HepG2 (cell line): ENCODE data around the gene CCT5. TPM values are rescaled to one million over a fixed set of nuclear protein-coding genes. Genes with fewer than 3 reads are reported as not detected.

Source experiments
- ARID3A ChIP-seq: IDR thresholded peaks from 2 replicates; pipeline ENCODE4 v1.6.1; 2012; ENCODE audit warnings: low read depth, low read length, improper control_type of control experiment
- ARID5B ChIP-seq: IDR thresholded peaks from 2 replicates; pipeline ENCODE4 v1.4.0; 2020; ENCODE audit warnings: mild to moderate bottlenecking, missing genetic modification reagents
- DPF2 ChIP-seq: sonication (generic); formaldehyde crosslinking; IDR thresholded peaks from 2 replicates; pipeline ENCODE4 v1.4.0; 2020; ENCODE audit warnings: mild to moderate bottlenecking, low read depth, missing genetic modification reagents, borderline replicate concordance
- KLF11 ChIP-seq: IDR thresholded peaks from 2 replicates; pipeline ENCODE4 v1.6.1; 2016; ENCODE audit warnings: missing compliant biosample characterization
- MED8 ChIP-seq: sonication (generic); formaldehyde crosslinking; IDR thresholded peaks from 2 replicates; pipeline ENCODE4 v1.8.1; 2023; ENCODE audit warnings: mild to moderate bottlenecking, missing genetic modification reagents; ENCODE audit not compliant: insufficient replicate concordance
- MLLT10 ChIP-seq: sonication (generic); formaldehyde crosslinking; IDR thresholded peaks from 2 replicates; pipeline ENCODE4 v1.4.0; 2020; ENCODE audit warnings: missing genetic modification reagents
- NFKB2 ChIP-seq: sonication (generic); formaldehyde crosslinking; IDR thresholded peaks from 2 replicates; pipeline ENCODE4 v1.4.0; 2020; ENCODE audit warnings: missing genetic modification reagents, borderline replicate concordance
- RARG ChIP-seq: sonication (generic); formaldehyde crosslinking; IDR thresholded peaks from 2 replicates; pipeline ENCODE4 v1.4.0; 2020; ENCODE audit warnings: low read depth, mild to moderate bottlenecking, missing genetic modification reagents
- SAP130 ChIP-seq: IDR thresholded peaks from 2 replicates; pipeline ENCODE4 v1.6.1; 2016; ENCODE audit warnings: low read depth
- SMARCE1 ChIP-seq: fragments of 450-650 bp; IDR thresholded peaks from 2 replicates; pipeline ENCODE4 v1.6.1; 2017; ENCODE audit warnings: borderline replicate concordance
- SOX5 ChIP-seq: IDR thresholded peaks from 2 replicates; pipeline ENCODE4 v1.6.1; 2016; ENCODE audit warnings: borderline replicate concordance
- SP1 ChIP-seq, 2 experiments: fragments of 450-650 bp in 1 of 2; sonication (generic) in 1 of 2; formaldehyde crosslinking in 1 of 2; IDR thresholded peaks; 2 replicates each; pipeline versions ENCODE4 v1.4.0 to v1.6.1; 2016 to 2020; ENCODE audit warnings: missing genetic modification reagents in 1 of 2
- ZNF264 ChIP-seq: sonication (generic); formaldehyde crosslinking; IDR thresholded peaks from 2 replicates; pipeline ENCODE4 v1.4.0; 2020; ENCODE audit warnings: missing genetic modification reagents
- ZNF292 ChIP-seq: sonication (generic); formaldehyde crosslinking; IDR thresholded peaks from 2 replicates; pipeline ENCODE4 v1.8.1; 2022; ENCODE audit warnings: mild to moderate bottlenecking, low read depth, missing genetic modification reagents, borderline replicate concordance
- ZNF331 ChIP-seq: sonication (generic); formaldehyde crosslinking; IDR thresholded peaks from 2 replicates; pipeline ENCODE4 v1.4.0; 2020; ENCODE audit warnings: missing genetic modification reagents
- polyA plus RNA-seq, 8 experiments: library from polyadenylated mRNA; depleted of rRNA in 3 of 8; stranded (reverse) in 7 of 8; unstranded in 1 of 8; fragments of >200 nt; fragmentation: Illumina TruSeq in 4 of 8; extraction: Trizol in 4 of 8; gene quantifications; 2 replicates each; pipeline versions ENCODE4 v1.2.1 to v1.2.3, GENCODE V29; 2011 to 2016; ENCODE audit warnings: low read depth in 4 of 8, missing spikeins in 1 of 8, mixed read lengths in 1 of 8; ENCODE audit not compliant: insufficient read depth in 1 of 8
- total RNA-seq, 5 experiments: library from RNA; depleted of rRNA; stranded (reverse); fragments of >200 nt; fragmentation: Illumina TruSeq; extraction: Trizol; gene quantifications; 2 replicates each; pipeline ENCODE4 v1.2.3, GENCODE V29; 2016; ENCODE audit warnings: low read depth in 1 of 5
- TF ChIP-seq, protein P1 (sequence below): sonication (generic); formaldehyde crosslinking; IDR thresholded peaks from 2 replicates; pipeline ENCODE4 v1.4.0; 2020; ENCODE audit warnings: missing genetic modification reagents, borderline replicate concordance
- TF ChIP-seq, protein P2 (sequence below): sonication (generic); formaldehyde crosslinking; IDR thresholded peaks from 2 replicates; pipeline ENCODE4 v1.4.0; 2020; ENCODE audit warnings: missing genetic modification reagents

The CCT5 gene
- total and polyA plus RNA-seq, 2 of the 13 experiments (the other 11 are each of a cell fraction or from before 2014, with no cell fraction given) = 319 to 708 TPM

GRCh38 chr5:10307206-10308148, 57.4 kb downstream of the CCT5 start, which contains the start of gene CMBL (continued):
- TF ChIP-seq, protein P1, sequence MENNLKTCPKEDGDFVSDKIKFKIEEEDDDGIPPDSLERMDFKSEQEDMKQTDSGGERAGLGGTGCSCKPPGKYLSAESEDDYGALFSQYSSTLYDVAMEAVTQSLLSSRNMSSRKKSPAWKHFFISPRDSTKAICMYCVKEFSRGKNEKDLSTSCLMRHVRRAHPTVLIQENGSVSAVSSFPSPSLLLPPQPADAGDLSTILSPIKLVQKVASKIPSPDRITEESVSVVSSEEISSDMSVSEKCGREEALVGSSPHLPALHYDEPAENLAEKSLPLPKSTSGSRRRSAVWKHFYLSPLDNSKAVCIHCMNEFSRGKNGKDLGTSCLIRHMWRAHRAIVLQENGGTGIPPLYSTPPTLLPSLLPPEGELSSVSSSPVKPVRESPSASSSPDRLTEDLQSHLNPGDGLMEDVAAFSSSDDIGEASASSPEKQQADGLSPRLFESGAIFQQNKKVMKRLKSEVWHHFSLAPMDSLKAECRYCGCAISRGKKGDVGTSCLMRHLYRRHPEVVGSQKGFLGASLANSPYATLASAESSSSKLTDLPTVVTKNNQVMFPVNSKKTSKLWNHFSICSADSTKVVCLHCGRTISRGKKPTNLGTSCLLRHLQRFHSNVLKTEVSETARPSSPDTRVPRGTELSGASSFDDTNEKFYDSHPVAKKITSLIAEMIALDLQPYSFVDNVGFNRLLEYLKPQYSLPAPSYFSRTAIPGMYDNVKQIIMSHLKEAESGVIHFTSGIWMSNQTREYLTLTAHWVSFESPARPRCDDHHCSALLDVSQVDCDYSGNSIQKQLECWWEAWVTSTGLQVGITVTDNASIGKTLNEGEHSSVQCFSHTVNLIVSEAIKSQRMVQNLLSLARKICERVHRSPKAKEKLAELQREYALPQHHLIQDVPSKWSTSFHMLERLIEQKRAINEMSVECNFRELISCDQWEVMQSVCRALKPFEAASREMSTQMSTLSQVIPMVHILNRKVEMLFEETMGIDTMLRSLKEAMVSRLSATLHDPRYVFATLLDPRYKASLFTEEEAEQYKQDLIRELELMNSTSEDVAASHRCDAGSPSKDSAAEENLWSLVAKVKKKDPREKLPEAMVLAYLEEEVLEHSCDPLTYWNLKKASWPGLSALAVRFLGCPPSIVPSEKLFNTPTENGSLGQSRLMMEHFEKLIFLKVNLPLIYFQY (CRISPR knock-in tag) = no peak
- 0 out of 2 replicates have a peak, but pooled peaks have one; percentile 60 for TF ChIP-seq ZNF331 (CRISPR knock-in tag)
- no peak for TF ChIP-seq ZNF264 (CRISPR knock-in tag)
- no peak for TF ChIP-seq MED8 (CRISPR knock-in tag)
- TF ChIP-seq ZNF292 (CRISPR knock-in tag) = no peak
- no peak for TF ChIP-seq ARID3A
- TF ChIP-seq SOX5 (CRISPR knock-in tag) = no peak
- TF ChIP-seq ARID5B (CRISPR knock-in tag) = peak; percentile 53; the same call in 1 of the 2 replicates
- no peak for TF ChIP-seq RARG (CRISPR knock-in tag)
- TF ChIP-seq DPF2 (CRISPR knock-in tag) = no peak
- peak; percentile 61 for TF ChIP-seq SAP130 (CRISPR knock-in tag)
- TF ChIP-seq SMARCE1 = no peak
- TF ChIP-seq, protein P2, sequence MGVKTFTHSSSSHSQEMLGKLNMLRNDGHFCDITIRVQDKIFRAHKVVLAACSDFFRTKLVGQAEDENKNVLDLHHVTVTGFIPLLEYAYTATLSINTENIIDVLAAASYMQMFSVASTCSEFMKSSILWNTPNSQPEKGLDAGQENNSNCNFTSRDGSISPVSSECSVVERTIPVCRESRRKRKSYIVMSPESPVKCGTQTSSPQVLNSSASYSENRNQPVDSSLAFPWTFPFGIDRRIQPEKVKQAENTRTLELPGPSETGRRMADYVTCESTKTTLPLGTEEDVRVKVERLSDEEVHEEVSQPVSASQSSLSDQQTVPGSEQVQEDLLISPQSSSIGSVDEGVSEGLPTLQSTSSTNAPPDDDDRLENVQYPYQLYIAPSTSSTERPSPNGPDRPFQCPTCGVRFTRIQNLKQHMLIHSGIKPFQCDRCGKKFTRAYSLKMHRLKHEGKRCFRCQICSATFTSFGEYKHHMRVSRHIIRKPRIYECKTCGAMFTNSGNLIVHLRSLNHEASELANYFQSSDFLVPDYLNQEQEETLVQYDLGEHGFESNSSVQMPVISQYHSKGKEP (CRISPR knock-in tag) = no peak
- TF ChIP-seq KLF11 (CRISPR knock-in tag) = no peak
- TF ChIP-seq NFKB2 (CRISPR knock-in tag) = peak; percentile 82; the same call in 1 of the 2 replicates
- no peak for TF ChIP-seq SP1 (IDR thresholded peaks at IDR 0.05)
- 0 out of 2 replicates have a peak, but pooled peaks have one; percentile 17 for TF ChIP-seq SP1 (CRISPR knock-in tag; IDR thresholded peaks at IDR 0.05)
- no peak for TF ChIP-seq MLLT10 (CRISPR knock-in tag)
